ENCODE results near the gene GPR34. TPM values are rescaled to one million over a fixed set of nuclear protein-coding genes. Genes with fewer than 3 reads are reported as not detected.

Gene GPR34
- total and polyA plus RNA-seq, 11 donors, result 1.3 to 18.4 (median 3.6) TPM

DNA sequence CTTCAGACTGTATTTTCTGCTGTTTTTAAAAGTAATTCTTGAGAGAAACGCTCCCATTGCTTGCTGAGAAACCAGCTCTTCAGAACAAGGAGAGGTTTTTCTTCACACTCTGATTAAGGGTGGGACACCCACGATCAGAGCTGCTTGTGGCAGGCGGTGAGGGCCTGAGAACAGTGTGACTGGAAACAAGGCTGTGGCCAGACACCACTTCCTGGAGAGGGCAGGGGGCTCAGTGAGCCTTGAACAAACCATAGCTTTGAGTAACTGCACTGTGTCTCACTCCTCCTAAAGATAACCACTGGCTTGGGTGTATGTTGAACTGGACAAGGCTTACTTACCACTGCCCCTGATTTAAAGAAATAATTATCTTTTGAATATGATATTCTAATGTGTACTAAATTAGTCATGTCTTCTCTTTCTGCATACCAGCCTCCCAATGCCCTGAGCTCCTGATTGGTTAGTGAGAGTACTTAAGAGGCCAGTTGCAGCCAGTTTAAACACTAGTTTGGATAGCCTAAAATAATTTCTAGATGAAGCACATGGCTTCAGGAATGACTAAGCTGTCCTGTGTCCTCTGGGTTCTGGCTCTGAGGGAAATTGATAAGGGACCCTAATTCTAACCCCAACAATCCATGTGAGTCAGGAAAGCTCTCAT, 31.5 kb downstream of the GPR34 start:
- WGBS, 4 donors, result 68 to 91% (median 84%) methylated on average over 3 of the region's 3 CpGs
- DNase-seq, result no peak
- peaks cover 0 to 20% (median 0%) of the 10 kb centered on the region in 12 donors for H3K4me1 ChIP-seq
- TF ChIP-seq, protein P1, sequence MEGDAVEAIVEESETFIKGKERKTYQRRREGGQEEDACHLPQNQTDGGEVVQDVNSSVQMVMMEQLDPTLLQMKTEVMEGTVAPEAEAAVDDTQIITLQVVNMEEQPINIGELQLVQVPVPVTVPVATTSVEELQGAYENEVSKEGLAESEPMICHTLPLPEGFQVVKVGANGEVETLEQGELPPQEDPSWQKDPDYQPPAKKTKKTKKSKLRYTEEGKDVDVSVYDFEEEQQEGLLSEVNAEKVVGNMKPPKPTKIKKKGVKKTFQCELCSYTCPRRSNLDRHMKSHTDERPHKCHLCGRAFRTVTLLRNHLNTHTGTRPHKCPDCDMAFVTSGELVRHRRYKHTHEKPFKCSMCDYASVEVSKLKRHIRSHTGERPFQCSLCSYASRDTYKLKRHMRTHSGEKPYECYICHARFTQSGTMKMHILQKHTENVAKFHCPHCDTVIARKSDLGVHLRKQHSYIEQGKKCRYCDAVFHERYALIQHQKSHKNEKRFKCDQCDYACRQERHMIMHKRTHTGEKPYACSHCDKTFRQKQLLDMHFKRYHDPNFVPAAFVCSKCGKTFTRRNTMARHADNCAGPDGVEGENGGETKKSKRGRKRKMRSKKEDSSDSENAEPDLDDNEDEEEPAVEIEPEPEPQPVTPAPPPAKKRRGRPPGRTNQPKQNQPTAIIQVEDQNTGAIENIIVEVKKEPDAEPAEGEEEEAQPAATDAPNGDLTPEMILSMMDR (IDR thresholded peaks at IDR 0.05), result no peak
- TF ChIP-seq POLR2A (IDR thresholded peaks at IDR 0.05), result no peak
- H3K36me3 ChIP-seq, result no peaks in the 10 kb centered on the region
- no peak for ATAC-seq
- H3K27ac ChIP-seq, result peak overlapping the region in 1 of 12 donors; percentile 38
- intact Hi-C loops (cut with DNase I), result no loop called here
- peaks cover 0 to 33% (median 0%) of the 10 kb centered on the region in 12 donors for H3K9me3 ChIP-seq
- no peak overlapping the region for H3K4me3 ChIP-seq
- H3K27me3 ChIP-seq, result peaks cover 0 to 11% (median 0%) of the 10 kb centered on the region in 9 donors

GRCh38 chrX:41721590-41721989, 32.8 kb downstream of the GPR34 start:
- H3K4me1 ChIP-seq, result peaks cover 0 to 20% (median 0%) of the 10 kb centered on the region in 12 donors
- intact Hi-C loops (cut with DNase I), result no loop called here
- TF ChIP-seq, protein P1 (IDR thresholded peaks at IDR 0.05), result no peak
- TF ChIP-seq POLR2A (IDR thresholded peaks at IDR 0.05), result no peak
- 80 to 100% (median 90%) methylated on average over 1 of the region's 1 CpG for whole genome bisulfite sequencing, 4 donors
- H3K9me3 ChIP-seq, result peaks cover 0 to 26% (median 0%) of the 10 kb centered on the region in 12 donors
- ATAC-seq, result no peak
- no peak overlapping the region for H3K4me3 ChIP-seq
- DNase-seq, result no peak
- H3K36me3 ChIP-seq, result no peaks in the 10 kb centered on the region
- peaks cover 0 to 16% (median 0%) of the 10 kb centered on the region in 9 donors for H3K27me3 ChIP-seq
- no peak overlapping the region for H3K27ac ChIP-seq

DNA sequence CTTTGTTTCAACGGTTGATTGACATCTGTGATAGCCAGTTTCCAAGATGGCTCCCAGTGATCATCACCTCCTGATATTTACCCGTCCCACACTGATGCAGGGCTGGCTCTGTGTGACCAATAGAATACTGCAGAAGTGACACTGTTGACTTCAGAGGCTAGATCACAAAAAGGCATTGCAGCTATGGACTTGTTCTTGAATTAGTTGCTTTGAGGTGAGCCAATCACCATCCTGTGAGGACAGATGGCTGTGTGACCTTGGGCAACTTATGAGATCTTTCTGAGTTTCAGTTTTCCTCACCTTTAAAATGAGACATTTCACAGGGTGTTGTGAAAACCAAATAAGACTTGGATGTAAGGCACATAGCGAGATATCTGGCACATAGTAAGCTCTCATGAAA, 33.4 kb downstream of the GPR34 start:
- peaks cover 0 to 20% (median 0%) of the 10 kb centered on the region in 12 donors for H3K9me3 ChIP-seq
- H3K27me3 ChIP-seq, result peaks cover 0 to 16% (median 0%) of the 10 kb centered on the region in 9 donors
- H3K4me3 ChIP-seq, result no peak overlapping the region
- no peak for ATAC-seq
- TF ChIP-seq, protein P1 (IDR thresholded peaks at IDR 0.05), result no peak
- no peak for TF ChIP-seq POLR2A (IDR thresholded peaks at IDR 0.05)
- WGBS, 4 donors, result 75 to 96% (median 88%) methylated on average over 3 of the region's 3 CpGs
- no peaks in the 10 kb centered on the region for H3K36me3 ChIP-seq
- intact Hi-C loops (cut with DNase I), result no loop called here
- DNase-seq, result no peak
- no peak overlapping the region for H3K27ac ChIP-seq
- H3K4me1 ChIP-seq, result peaks cover 0 to 20% (median 0%) of the 10 kb centered on the region in 12 donors

GRCh38 chrX:41722816-41723618, 34.2 kb downstream of the GPR34 start:
- no peak for ATAC-seq
- H3K27ac ChIP-seq, result no peak overlapping the region
- no peaks in the 10 kb centered on the region for H3K36me3 ChIP-seq
- H3K9me3 ChIP-seq, result peaks cover 0 to 12% (median 0%) of the 10 kb centered on the region in 12 donors
- no peak for DNase-seq
- 70 to 95% (median 87%) methylated on average over 3 of the region's 3 CpGs for WGBS, 4 donors
- peaks cover 0 to 20% (median 0%) of the 10 kb centered on the region in 12 donors for H3K4me1 ChIP-seq
- intact Hi-C loops (cut with DNase I), result no loop called here
- TF ChIP-seq, protein P1 (IDR thresholded peaks at IDR 0.05), result no peak
- no peak for TF ChIP-seq POLR2A (IDR thresholded peaks at IDR 0.05)
- H3K4me3 ChIP-seq, result no peak overlapping the region
- peaks cover 0 to 16% (median 0%) of the 10 kb centered on the region in 9 donors for H3K27me3 ChIP-seq

All from heart left ventricle (tissue), 16 donors.